NT2/D1 (cell line): ENCODE data around the gene SEZ6.

Experiments used
- YY1 ChIP-seq: IDR thresholded peaks from 2 replicates; pipeline ENCODE4 v1.6.1; 2011; ENCODE audit not compliant: insufficient read length, insufficient read depth
- ZNF274 ChIP-seq: IDR thresholded peaks from 2 replicates; pipeline ENCODE4 v1.6.1; 2011; ENCODE audit warnings: mild to moderate bottlenecking, low read depth, low read length

DNA sequence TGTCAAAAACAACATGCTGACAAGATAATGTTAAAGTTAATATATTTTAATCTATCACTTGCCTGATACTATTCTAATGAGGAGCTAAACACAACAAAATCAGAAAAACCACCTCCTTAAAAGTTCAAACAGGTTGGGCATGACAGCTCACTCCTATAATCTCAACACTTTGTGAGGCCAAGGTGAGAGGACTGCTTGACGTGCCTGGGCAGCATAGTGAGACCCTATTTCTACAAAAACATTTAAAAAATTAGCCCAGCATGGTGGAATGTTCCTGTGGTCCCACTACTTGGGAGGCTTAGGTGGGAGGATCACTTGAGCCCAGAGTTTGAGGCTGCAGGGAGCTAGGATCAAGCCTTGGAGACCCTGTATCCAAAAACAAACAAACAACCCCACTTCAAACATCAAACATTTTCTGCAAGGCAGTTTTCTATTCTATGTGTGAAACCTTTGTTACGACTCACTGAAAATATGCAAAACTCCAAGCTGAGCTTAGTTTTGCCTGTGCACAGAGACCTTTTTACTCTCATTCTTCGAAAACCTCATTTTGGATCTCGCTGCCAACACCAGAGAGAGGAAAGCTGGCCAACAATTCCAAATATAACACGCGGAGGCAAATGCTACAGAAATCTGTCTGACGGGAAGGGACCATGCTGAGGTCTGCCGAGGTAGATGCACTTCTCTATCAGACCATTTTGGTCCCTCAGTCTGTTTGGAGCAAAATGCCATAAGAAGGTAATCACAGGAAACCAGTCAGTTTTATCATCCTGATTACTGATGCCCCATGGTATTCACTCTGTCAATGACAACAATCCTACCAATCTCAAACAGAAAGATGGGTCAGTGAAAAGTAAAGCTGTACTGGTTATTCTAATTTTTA is 60.7 kb downstream of the SEZ6 start:
- TF ChIP-seq ZNF274 (no peak), YY1 (no peak)
